Stromal cell of bone marrow (primary cell): Measurements from ENCODE around the gene ST3GAL3.

Source experiments
- DNase-seq: peaks from one replicate; pipeline ENCODE4 v3.0.0-alpha.2; 2012; ENCODE audit warnings: low read depth

Gene ST3GAL3

GRCh38 chr1:43851561-43852338 is 144.4 kb downstream of the ST3GAL3 start:
- no peak for DNase-seq

- DNase-seq = peak; percentile 79
These were observed 146.0 kb downstream of the ST3GAL3 start for GRCh38 chr1:43853161-43853921.

- no peak for DNase-seq
These were observed 147.1 kb downstream of the ST3GAL3 start for GRCh38 chr1:43854473-43854872.

- DNase-seq = no peak
These were observed 148.9 kb downstream of the ST3GAL3 start for GRCh38 chr1:43856188-43856587.

GRCh38 chr1:43857163-43857562 is 149.8 kb downstream of the ST3GAL3 start:
- DNase-seq = no peak

- peak; percentile 91 for DNase-seq
These were observed 151.0 kb downstream of the ST3GAL3 start for GRCh38 chr1:43858324-43858723.

- no peak for DNase-seq
These were observed 154.0 kb downstream of the ST3GAL3 start for GRCh38 chr1:43861337-43861736.

GRCh38 chr1:43861988-43862735 is 154.8 kb downstream of the ST3GAL3 start:
- no peak for DNase-seq

- no peak for DNase-seq
These were observed 157.0 kb downstream of the ST3GAL3 start for GRCh38 chr1:43864111-43865045.

- no peak for DNase-seq
These were observed 158.9 kb downstream of the ST3GAL3 start for GRCh38 chr1:43866201-43866600.

GRCh38 chr1:43867976-43868740 is 160.8 kb downstream of the ST3GAL3 start:
- DNase-seq = peak; percentile 68

GRCh38 chr1:43868741-43869067 is 161.4 kb downstream of the ST3GAL3 start:
- DNase-seq = peak; percentile 42

- DNase-seq = no peak
These were observed 163.0 kb downstream of the ST3GAL3 start for GRCh38 chr1:43870306-43870705.

- no peak for DNase-seq
These were observed 164.0 kb downstream of the ST3GAL3 start for GRCh38 chr1:43871181-43871910.

GRCh38 chr1:43872280-43872679 is 164.9 kb downstream of the ST3GAL3 start:
- DNase-seq = no peak

GRCh38 chr1:43873851-43874250 is 166.5 kb downstream of the ST3GAL3 start:
- no peak for DNase-seq

- no peak for DNase-seq
These were observed 167.4 kb downstream of the ST3GAL3 start for GRCh38 chr1:43874716-43875115.

GRCh38 chr1:43875331-43875730 is 168.0 kb downstream of the ST3GAL3 start:
- DNase-seq = no peak

- DNase-seq = no peak
These were observed 169.8 kb downstream of the ST3GAL3 start for GRCh38 chr1:43877101-43877500.

GRCh38 chr1:43878440-43878839 is 171.1 kb downstream of the ST3GAL3 start:
- DNase-seq = no peak
